Superior temporal gyrus (tissue), 1 donor: ENCODE data around the gene KCNQ2.
"Not testable (repeated sequence)": the region's sequence is repeated elsewhere in the genome, so short reads cannot be mapped to it uniquely, and the experiment has no call there.

Source experiments
- DNase-seq: peaks from one replicate; pipeline ENCODE4 v3.0.0-alpha.2; 2016; ENCODE audit errors: extremely low spot score

The KCNQ2 gene

DNA sequence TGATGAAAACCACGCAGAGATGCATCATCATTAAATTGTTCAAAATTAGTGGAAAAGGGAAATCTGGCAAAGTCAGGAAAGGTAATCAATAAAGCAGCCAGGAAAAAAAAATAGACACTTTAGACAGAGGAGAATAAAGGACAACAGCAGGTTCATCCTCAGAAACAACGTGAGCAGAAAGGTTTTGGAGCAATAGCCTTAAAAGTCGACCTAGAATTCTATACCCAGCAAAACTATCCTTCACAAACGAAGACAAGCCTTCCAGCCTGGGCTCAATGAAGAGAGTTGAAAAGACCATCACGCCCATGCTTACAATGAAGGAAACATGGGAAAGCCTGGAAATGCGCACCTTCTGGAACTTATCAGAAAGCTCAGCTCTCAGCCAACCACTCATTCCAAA lies 86.6 kb downstream of the KCNQ2 start:
- no peak for DNase-seq

DNA sequence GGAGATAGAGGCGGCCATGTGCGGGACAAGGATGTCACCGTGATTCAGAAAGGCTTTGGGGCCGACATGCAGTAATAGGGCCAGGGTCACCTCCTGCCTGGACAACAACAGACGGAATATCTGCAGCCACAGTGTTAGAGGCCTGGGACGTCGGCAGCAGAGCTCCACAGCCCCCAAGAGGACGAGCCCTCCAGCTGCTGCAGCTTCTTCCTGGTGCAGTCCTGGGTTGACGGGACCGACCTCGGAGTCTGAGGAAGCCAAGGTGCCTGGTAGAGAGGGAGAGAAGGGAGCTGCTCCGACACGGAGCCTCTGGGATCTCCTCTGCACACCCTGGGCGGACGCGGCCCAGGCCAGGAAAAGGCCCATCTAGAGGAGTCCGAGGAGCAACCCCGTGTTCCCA lies 88.1 kb downstream of the KCNQ2 start:
- DNase-seq, result no peak

DNA sequence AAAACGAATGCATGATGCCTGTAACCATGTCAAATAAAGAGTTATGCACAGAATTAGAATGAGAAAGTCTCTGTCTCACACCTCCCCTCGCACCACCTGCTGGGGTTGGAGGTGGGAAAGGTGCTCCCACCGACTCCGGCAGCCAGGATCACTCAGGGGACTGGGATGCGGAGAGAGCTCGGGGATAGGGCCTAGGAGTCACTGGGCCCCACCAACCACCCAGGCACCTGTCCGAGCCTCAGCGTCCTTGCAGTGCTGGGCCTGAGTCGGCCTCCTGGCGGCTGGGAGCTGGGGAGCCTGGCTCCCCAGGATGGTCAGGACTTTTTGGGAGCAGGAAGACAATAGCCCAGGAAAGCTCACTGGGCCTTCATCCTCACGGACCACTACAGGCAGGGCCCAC lies 88.9 kb downstream of the KCNQ2 start:
- DNase-seq, result no peak

DNA sequence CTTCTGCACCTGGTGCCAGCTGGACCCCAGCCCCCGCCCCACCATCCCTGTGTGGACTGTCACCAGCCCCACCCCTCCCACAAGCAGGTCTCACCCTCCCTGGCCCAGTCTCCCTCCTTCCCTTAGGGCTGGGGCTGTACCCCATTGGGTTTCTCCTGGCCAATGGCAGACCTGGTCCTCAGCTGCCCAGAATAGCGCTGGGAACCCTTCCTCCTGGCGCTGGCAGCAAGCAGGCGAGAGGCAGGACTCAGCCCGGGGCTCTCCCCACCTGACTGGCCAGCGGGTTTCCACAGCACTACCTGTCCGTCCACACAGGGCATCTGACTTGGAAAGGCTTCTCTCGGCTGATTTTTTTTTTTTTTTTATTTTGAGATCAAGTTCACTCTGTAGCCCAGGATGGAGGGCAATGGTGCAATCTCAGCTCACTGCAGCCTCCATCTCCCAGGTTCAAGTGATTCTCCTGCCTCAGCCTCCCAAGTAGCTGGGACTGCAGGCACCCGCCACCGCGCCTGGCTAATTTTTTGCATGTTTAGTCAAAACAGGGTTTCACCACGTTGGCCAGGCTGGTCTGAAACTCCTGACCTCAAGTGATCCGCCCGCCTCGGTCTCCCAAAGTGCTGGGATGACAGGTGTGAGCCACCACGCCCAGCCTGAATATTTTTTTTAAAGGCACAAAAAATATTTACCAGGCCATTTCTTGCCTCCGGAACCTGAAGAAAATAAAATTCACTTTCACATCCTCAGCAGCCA lies 89.7 kb downstream of the KCNQ2 start:
- DNase-seq, result no peak

DNA sequence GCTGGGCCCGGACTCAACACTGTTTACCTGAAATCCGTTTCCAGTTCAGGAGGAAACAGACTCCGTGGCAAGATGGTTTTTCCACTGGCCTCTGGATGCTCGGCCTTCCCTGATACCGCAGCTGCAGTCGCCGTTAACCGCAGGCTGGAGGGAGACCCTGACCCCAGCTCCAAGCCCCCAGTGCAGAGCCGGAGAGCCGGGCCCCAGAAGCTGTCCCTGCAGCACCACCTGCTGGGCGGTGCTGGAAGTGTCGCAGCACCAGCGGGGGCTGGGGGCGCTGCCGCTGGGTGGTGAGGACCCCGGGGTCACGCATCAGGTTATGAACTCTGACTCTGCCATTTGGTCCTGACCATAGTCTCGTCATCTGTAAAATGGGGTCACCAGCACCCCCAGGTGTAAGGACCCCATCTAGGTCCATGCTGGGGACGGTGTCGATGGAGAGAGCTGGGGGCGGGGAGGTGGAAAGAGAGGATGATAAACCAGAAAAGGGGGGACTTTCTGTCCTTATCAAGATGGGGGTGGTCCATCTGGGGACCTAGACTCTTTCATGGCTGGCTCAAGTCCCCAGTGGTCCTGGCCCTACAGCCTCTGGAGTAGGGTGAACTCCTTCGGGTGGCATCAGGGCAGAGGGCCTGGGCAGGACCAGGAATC lies 90.5 kb downstream of the KCNQ2 start:
- no peak for DNase-seq

DNA sequence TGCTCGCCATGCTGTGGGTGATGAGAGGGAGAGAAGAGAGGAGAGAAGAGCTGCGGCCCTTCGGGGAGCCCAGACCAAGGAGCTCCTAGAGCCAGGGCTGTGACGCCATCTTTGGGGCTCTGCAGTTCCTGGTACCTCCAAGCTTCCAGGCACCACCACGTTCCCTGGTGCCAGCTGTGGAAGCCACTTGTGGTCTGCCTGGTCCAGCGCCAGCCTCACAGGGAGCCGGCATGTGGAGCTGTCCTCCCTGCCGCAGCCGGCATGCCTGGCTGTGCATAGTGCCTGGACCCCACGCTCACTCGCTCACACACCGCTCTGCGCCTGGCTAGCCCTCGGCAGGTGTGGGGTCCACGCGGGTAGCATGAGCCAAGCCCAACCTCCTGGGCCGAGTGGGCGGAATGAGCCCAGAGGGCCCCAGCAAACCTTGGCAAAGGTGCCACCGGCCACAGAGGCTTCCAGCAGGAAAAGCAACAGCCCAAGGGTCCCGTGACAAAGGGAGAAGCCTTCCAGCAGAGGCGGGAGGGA lies 92.0 kb downstream of the KCNQ2 start:
- no peak for DNase-seq

DNA sequence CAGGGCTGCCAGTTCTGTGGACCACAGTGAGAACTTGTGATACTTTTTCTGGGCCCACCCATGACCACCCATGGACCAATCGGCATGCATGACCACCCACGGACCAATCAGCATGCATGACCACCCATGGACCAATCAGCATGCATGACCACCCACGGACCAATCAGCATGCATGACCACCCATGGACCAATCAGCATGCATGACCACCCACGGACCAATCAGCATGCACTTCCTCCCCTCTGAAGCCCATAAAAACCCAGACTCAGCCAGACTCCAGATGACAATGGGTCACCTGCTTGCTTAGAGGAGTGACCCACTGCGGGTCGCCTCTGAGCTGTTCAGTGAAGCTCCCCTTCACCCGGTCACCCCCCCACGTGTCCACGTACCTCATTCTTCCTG lies 92.6 kb downstream of the KCNQ2 start:
- not testable (repeated sequence) for DNase-seq

DNA sequence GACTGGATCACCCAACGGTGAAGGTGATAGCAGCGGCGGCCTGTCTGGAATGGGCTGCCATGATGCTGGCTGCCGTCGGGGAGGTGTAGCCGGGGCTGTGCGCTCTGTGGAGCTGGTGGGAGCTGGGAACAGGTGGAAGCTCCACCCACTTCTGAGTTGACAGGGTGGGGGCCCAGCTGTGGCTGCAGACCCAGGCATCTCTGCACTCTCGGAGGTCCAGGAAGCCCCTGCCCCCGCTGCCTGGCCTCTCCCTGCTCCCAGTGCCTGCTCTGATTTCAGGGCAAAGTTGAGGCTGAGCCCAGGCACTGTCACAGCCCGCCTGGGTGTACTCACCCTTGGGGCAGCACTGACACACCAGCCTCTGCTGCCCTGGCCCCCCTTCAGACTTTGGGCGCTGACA lies 93.2 kb downstream of the KCNQ2 start:
- no peak for DNase-seq

DNA sequence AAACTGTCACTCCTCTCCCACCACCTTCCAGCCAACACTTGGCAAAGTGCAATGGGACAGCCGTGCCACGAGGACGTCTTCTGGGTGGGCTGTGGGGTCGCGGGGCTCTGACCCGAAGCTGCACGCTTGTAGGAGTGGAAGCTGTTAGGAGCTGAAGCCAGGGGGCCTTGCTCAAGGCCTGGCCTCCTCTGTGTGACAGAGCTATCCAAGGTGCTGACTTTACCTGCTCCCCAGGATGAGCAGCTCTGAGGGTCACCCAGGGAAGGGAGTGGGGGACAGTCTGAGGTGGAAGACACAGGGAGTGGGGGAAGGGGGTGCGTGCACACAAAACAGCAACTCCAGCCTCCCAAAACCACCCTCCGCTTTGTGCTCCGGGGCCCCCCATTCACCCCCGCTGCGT lies 93.8 kb downstream of the KCNQ2 start:
- no peak for DNase-seq

DNA sequence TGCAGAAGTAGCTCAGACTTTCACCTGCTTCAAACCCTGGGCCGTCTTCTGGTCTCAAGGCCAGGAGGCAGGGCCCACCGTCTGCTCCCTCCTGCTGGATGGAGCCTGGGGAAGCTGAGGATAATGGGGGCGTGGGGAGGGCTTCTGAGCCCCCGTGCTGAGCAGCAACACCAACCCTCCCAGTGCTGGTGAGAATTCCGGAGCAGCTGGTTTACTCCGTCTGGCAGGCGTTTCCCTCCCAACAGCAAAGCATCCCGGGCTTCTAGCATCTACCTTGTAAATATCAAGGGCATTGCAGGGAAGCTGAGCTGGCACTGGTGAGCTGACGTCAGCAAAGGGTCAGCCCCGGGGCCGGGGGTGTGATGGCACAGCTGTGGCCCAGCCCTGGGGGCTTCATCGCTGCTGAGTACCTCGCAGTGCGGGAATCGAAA lies 94.5 kb downstream of the KCNQ2 start:
- DNase-seq, result no peak

DNA sequence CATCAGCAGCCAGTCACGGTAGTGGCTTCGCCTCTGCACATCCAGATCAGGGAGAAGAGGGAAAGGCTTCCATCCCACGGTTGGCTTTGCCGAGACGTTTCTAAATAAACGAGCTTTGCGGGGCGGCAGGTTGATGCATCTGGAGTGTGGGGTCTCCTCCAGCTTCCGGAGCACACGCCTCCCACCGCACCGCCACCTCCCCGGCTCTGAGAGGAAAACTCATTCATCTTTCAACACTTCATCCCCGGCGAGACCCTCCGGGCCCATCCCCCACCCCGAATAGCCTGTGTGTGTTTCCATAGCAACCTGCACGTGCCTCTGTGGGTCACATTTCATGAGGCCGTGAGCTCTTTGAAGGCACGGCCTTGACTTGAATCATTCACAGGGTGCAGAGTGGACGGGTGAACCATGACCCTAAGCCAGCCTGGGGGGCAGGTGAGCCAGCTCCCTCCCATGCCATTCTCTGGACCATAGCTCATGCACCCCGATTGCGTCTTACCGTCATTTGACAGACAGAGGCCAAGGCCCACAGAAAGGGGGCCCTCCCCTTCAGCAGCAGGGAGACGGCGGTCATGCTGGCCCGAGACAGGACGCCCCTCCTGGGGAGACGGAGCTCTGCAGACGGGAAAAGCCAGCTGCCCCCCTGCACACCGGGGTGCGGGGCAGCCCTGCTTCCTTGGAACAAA lies 95.1 kb downstream of the KCNQ2 start:
- DNase-seq, result no peak

DNA sequence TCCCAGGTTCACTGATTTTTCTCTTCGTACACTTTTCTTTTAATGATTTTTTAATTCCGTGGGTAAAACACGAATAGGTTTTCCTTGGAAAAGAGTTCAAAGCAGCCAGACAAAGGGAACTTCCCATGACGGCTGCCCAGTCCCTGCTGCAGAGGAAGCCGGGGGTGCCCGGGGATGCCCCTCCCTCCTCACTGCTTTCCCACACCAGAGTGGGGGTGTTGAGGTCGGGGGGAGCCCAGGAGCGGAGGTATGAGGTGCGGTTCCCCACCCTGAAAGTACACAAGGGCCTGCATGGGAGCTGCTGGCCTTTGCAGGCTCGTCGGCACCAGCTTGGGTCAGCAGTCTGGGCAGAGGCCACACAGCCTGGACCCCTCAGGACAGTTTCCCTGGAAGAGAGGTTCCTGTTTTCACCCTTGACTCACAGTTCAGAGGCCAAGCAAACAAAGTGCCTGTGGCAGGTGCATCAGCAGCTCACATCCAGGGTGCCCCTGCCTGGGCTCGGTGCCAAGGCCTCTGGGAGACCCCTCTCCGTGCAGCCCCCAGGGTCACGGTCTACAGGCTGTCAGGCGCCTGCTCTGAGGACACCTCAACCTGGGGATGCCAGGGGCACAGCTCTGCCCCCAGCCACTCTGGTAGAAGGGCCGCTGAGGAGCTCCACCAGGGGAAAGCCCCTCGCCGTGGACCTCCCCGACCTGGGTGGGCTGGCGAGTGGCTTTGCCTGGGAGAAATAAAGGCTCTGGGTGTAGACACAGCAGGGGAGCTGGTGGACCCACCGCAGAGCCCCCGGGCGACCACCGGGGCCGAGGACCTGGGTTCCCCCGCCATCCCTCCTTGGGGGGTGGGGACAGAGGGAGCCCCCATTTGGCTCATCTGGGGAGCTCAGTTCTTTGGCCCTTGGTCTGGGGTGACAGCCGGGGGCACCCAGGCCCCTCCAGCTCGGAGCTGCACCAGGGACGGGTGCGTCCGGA lies 95.9 kb downstream of the KCNQ2 start:
- DNase-seq, result no peak

DNA sequence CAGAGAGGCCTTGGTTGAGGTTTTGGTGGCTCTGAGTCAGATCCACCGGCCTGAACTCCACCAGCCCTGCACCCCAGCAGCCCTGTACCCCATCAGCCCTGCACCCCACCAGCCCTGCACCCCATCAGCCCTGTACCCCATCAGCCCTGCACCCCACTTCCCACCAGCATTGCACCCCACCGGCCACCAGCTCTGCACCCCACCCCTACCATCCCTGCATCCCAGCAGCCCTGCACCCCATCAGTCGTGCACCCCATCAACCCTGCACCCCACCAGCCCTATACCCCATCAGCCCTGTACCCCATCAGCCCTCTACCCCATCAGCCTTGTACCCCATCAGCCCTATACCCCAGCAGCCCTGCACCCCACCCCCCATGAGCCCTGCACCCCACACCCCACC lies 97.0 kb downstream of the KCNQ2 start:
- DNase-seq, result no peak

DNA sequence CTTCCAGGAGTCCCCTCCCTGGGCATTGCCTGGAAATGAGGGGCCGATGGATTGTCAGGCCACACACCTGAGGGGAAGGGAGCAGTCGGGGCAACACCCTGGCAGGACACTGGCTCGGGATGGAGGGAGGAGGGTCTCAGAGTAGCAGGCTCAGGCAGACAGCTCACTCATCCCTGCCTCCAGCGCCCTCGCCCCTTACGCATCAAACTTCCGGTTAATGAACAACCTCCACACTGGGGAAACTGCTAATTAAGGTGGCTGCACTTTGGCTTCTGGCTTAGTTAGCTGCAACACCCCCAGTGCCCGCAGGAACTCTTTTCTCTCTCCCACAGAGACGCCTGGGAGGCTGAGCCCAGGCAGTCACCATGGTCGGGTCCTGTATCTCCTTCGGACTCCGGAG lies 98.0 kb downstream of the KCNQ2 start:
- no peak for DNase-seq

DNA sequence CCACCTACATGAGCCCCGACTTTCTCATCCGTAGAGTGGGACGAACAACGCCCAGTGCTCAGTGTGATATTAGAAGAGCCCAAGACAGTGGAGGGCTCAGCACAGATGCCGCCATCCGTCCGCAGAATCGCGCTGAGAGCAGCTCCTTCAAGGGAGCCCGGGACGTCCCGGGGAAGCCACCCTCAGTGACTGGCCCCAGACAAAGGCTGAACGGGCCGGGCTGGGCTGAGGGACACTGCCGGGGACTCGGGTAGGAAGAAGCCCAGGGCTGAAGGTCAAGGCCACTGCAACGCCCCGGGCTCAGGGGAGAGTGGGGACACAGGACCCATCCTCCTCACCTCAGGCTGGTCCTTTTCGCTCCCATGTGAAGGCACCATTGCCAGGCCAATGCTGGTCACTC lies 98.5 kb downstream of the KCNQ2 start:
- no peak for DNase-seq

DNA sequence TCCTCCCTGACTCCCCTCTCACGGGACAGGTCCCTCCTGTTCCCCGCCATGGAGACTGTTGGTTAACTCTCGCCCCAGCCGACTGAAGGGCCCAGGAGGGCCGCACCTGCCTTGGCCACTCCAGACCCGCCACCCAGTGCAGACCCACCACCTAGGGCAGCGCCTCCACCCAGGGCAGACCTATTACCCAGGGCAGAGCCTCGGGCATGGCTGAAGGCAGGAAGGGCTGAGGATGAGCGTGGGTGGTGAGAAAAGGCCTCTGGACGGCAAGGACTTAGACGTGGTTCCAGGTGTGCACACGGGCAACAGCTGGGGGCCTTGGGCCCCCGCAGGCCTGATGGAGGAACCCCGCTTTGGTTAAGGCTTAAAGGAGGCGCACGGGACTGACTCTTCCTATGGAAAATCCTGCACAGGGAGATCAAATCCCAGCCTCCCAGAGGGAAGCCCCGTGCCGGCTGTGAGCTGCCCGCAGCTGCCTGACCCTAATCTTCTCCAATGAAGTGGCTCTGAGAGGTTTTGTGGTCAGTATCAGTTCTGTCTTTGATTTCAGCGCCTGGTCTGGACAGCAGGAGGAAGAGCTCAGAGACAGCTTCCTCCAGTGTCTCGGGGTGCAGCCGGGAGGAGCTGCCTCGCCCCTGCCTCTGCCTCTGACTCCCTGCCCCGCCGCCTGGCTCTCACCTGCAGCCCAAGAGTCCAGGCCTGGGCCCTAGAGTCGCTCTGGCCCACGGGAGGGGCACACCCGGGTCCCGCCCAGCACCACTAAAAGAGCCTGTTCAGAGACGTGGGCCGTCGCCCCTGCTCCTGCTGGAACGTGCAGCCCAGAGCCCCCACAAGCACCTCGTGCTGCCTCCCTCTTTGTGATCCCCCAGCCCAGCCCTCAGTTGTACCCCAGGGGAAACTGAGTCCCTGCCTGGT lies 99.2 kb downstream of the KCNQ2 start:
- DNase-seq, result no peak

DNA sequence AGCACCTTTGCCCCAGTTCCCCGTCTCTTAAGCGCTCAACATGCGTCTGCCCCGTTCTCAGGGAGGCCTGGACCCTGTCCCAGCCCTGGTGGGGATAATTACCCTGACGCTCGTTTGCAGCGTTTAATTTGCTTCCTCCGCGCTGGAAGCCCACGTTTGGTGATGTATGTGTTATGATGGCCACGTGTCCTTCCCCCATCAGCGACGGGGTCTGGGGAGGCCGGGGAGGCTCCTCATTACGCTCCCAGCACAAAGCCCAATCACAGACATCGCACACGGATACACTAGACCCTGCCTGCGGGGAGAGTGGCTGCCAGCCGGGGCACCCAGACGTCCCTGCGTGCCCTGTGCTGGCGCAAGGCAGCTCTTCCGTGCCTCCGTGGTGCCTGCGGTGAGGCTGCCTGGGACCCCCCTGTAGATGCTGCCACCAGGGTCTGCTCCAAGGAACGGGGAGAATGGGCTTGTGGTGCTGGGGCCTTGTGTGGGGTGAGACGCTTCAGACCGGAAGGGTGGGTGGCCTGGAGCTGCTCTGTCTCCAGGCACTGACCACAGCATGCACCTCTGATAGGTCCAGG lies 101.1 kb downstream of the KCNQ2 start:
- no peak for DNase-seq

DNA sequence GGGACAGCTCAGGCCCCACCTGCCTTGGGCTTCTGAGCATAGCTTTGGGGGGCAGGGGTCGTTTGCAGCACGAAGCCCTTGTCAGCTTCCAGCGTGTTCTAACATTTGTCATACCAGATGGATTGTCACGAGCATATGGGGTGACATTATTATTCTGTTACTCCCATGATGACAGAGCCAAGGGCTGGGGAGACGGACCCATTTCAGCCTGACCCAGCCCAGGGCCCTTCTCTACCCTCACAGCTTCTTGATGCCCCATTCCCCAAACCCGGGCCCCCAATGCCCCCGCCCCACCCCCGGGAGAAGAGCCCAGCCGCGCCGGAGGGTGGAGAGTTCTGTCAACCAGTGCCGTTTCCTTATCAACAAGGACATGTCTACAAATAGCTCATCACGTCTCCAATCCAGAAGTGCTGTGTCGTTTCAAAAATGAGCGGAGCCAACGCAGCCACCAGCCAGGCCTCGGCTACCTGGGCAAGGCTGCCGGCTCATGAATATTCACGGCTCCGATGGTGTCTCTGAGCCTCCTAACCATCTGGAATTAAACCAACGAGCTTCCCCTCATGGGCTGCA lies 101.8 kb downstream of the KCNQ2 start:
- no peak for DNase-seq

DNA sequence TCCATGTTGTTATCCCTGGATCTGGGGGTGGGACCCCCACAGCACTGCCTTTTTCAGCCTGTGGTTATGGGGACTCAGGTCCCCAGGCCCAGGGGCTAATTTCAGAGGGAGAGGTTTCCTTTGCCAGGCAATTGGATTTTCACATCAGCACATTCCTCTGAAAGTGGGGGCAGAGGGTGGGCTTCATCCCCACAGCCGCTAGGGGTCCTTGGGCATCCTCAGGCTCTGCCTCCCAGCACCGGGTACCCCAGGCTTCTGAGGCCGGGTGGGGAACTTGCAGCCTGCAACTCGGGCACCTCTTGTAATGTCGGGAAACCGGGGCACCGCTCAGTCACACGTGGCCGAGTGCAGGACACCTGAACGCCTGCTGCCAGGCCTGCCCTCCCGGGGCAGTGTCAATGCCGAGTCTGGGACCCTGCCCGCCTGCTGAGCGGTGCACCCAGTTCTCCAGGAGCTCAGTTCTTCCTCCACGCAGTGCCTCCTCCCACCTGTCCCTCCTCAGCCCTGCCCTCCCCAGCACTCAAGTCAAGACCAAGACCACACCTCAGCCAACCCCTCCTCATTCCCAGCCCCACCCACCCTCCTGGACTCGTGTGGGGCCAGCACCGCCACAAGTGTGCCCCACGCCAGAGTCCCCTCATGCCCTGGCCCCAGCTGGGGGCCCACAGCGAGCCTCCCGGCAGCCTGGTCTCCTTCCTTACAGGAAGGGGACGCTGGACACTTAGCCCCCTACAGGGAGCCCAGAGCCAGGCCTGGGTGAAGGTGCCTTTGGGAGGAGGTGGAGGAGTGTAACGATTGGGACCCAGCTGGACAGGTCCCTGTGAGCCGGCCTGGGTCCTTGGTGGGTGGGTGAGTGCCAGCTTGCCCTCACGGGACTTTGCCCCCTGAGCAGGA lies 102.5 kb downstream of the KCNQ2 start:
- no peak for DNase-seq
